ENCODE results near the gene AICDA. TPM values are rescaled to one million over a fixed set of nuclear protein-coding genes. Genes with fewer than 3 reads are reported as not detected.

The AICDA gene
- total and polyA plus RNA-seq, 2 of the 13 experiments (the other 11 are each of a cell fraction or from before 2014, with no cell fraction given), result not detected

GRCh38 chr12:8553088-8553627 is 59.5 kb downstream of the AICDA start:
- CTCF ChIA-PET (ENCODE audit: low intra/inter-chr PET ratio, low total read pairs), result no interaction called here

More at GRCh38 chr12:8553088-8553627, 59.5 kb downstream of the AICDA start:
- no peak overlapping the region for H3K4me3 ChIP-seq (replicated peaks in 1 of 3; ENCODE audit: insufficient read depth in 1 of 3, low read depth in 2 of 3, low read length in 3 of 3)
- TF ChIP-seq GTF3A (CRISPR knock-in tag; conservative IDR thresholded peaks at IDR 0.05) (no peak), FOXO1 (CRISPR knock-in tag; IDR thresholded peaks at IDR 0.05) (no peak), ZNF275 (CRISPR knock-in tag; IDR thresholded peaks at IDR 0.05; ENCODE audit: borderline replicate concordance) (no peak), LRRFIP1 (CRISPR knock-in tag; conservative IDR thresholded peaks at IDR 0.05) (no peak), IRF1 (CRISPR knock-in tag; IDR thresholded peaks at IDR 0.05; ENCODE audit: low read depth) (no peak), SRY (CRISPR knock-in tag; IDR thresholded peaks at IDR 0.05) (no peak), GPBP1L1 (CRISPR knock-in tag; IDR thresholded peaks at IDR 0.05) (no peak), ZNF234 (CRISPR knock-in tag; conservative IDR thresholded peaks at IDR 0.05) (no peak), ZNF160 (CRISPR knock-in tag; IDR thresholded peaks at IDR 0.05) (no peak), ZNF430 (CRISPR knock-in tag; IDR thresholded peaks at IDR 0.05) (no peak), ZNF232 (CRISPR knock-in tag; IDR thresholded peaks at IDR 0.05; ENCODE audit: borderline replicate concordance) (no peak), HBP1 (CRISPR knock-in tag; IDR thresholded peaks at IDR 0.05; ENCODE audit: low read depth) (no peak), CREM (IDR thresholded peaks at IDR 0.05) (no peak), CREM (CRISPR knock-in tag; IDR thresholded peaks at IDR 0.05) (no peak), FOXJ3 (CRISPR knock-in tag; IDR thresholded peaks at IDR 0.05; ENCODE audit: borderline replicate concordance) (no peak)
- H3K27me3 ChIP-seq (ENCODE audit: control insufficient read depth in 1 of 2, insufficient read depth in 2 of 2, low read length in 2 of 2), result no peaks in the 10 kb centered on the region; a peak in 1 of 5 replicates
- no peak overlapping the region for H3K4me2 ChIP-seq (ENCODE audit: low read depth, low read length)
- 1% methylated on average over 6 of the region's 6 CpGs for WGBS (ENCODE audit: low lambda C conversion rate)
- POLR2A ChIA-PET, result no interaction called here
- H2AFZ ChIP-seq (ENCODE audit: low read length), result no peak overlapping the region
- no TSS peak for BruUV-seq (replicated peaks)
- no peaks in the 10 kb centered on the region for H3K79me2 ChIP-seq (ENCODE audit: insufficient read depth, low read length)
- DNase-seq (ENCODE audit: low spot score) (no peak), FAIRE-seq (no peak), ATAC-seq (no peak)
- in situ Hi-C loops (cut with HindIII; ENCODE audit: extremely low pct_ligation_motif_present, low pct_unique_long_range_greater_than_20kb) (no loop called here), intact Hi-C loops (cut with micrococcal nuclease; ENCODE audit: unreplicated experiment) (no loop called here)
- no peak overlapping the region for H3K9ac ChIP-seq (ENCODE audit: insufficient read depth, low read depth, low read length)
- no peak overlapping the region for H3K27ac ChIP-seq (ENCODE audit: extremely low read length, insufficient read depth, low read length)
- H3K36me3 ChIP-seq (replicated peaks in 1 of 2; ENCODE audit: control insufficient read depth in 1 of 2, insufficient read depth in 2 of 2, low read length in 2 of 2), result no peaks in the 10 kb centered on the region
- H4K20me1 ChIP-seq (ENCODE audit: insufficient read depth, low read length), result no peaks in the 10 kb centered on the region
- no peaks in the 10 kb centered on the region for H3K9me3 ChIP-seq (ENCODE audit: low read length)
- H3K4me1 ChIP-seq (ENCODE audit: insufficient read depth, low read length), result no peaks in the 10 kb centered on the region
